Measurements from ENCODE around the gene MT1G.

Gene MT1G

GRCh38 chr16:56643080-56643778, 24.6 kb downstream of the MT1G start:
- H3K27me3 ChIP-seq (ENCODE audit: control insufficient read depth, insufficient read depth, low read length): peaks cover 100% of the 10 kb centered on the region
- H3K9me3 ChIP-seq (ENCODE audit: control insufficient read depth, insufficient read depth, low read length): no peaks in the 10 kb centered on the region
- peaks cover 10% of the 10 kb centered on the region for H3K4me1 ChIP-seq (ENCODE audit: control insufficient read depth, insufficient read depth, low read length)
- H3K36me3 ChIP-seq (ENCODE audit: control insufficient read depth, insufficient read depth, low read length): no peaks in the 10 kb centered on the region
- peak overlapping the region; percentile 54 for H3K4me3 ChIP-seq (ENCODE audit: low read depth, low read length)
- H3K9ac ChIP-seq (ENCODE audit: low read depth, low read length): no peak overlapping the region
- H3K27ac ChIP-seq (ENCODE audit: low read depth, low read length): no peak overlapping the region

- Histone ChIP-seq H3K4me1 (ENCODE audit: control insufficient read depth, insufficient read depth, low read length) (peaks cover 14% of the 10 kb centered on the region), H3K9me3 (ENCODE audit: control insufficient read depth, insufficient read depth, low read length) (no peaks in the 10 kb centered on the region), H3K36me3 (ENCODE audit: control insufficient read depth, insufficient read depth, low read length) (no peaks in the 10 kb centered on the region), H3K27ac (ENCODE audit: low read depth, low read length) (no peak overlapping the region), H3K9ac (ENCODE audit: low read depth, low read length) (no peak overlapping the region), H3K4me3 (ENCODE audit: low read depth, low read length) (no peak overlapping the region), H3K27me3 (ENCODE audit: control insufficient read depth, insufficient read depth, low read length) (peaks cover 100% of the 10 kb centered on the region)
Observed at GRCh38 chr16:56641166-56641565, 26.7 kb downstream of the MT1G start.

GRCh38 chr16:56640076-56640475, 27.8 kb downstream of the MT1G start:
- H3K4me1 ChIP-seq (ENCODE audit: control insufficient read depth, insufficient read depth, low read length): peaks cover 14% of the 10 kb centered on the region
- no peak overlapping the region for H3K27ac ChIP-seq (ENCODE audit: low read depth, low read length)
- no peaks in the 10 kb centered on the region for H3K36me3 ChIP-seq (ENCODE audit: control insufficient read depth, insufficient read depth, low read length)
- H3K27me3 ChIP-seq (ENCODE audit: control insufficient read depth, insufficient read depth, low read length): peaks cover 100% of the 10 kb centered on the region
- no peak overlapping the region for H3K4me3 ChIP-seq (ENCODE audit: low read depth, low read length)
- no peak overlapping the region for H3K9ac ChIP-seq (ENCODE audit: low read depth, low read length)
- H3K9me3 ChIP-seq (ENCODE audit: control insufficient read depth, insufficient read depth, low read length): no peaks in the 10 kb centered on the region

GRCh38 chr16:56639045-56639444, 28.8 kb downstream of the MT1G start:
- Histone ChIP-seq H3K4me3 (ENCODE audit: low read depth, low read length) (no peak overlapping the region), H3K27ac (ENCODE audit: low read depth, low read length) (no peak overlapping the region)

GRCh38 chr16:56637814-56638750, 29.8 kb downstream of the MT1G start, which contains the start of gene MT1A:
Gene MT1A (plus strand): TSS chr16:56638666. CDS start chr16:56638739, 73 bp downstream.
- Histone ChIP-seq H3K4me3 (ENCODE audit: low read depth, low read length) (peak within 1 kb of the TSS; percentile 46), H3K27me3 (ENCODE audit: control insufficient read depth, insufficient read depth, low read length) (peaks cover 100% of the 10 kb centered on the region)

More at GRCh38 chr16:56639045-56639444, 28.8 kb downstream of the MT1G start:
- Histone ChIP-seq H3K27me3 (ENCODE audit: control insufficient read depth, insufficient read depth, low read length) (peaks cover 100% of the 10 kb centered on the region), H3K9me3 (ENCODE audit: control insufficient read depth, insufficient read depth, low read length) (no peaks in the 10 kb centered on the region), H3K36me3 (ENCODE audit: control insufficient read depth, insufficient read depth, low read length) (no peaks in the 10 kb centered on the region), H3K4me1 (ENCODE audit: control insufficient read depth, insufficient read depth, low read length) (peaks cover 16% of the 10 kb centered on the region), H3K9ac (ENCODE audit: low read depth, low read length) (no peak overlapping the region)

GRCh38 chr16:56636616-56637413, 31.1 kb downstream of the MT1G start:
- no peak overlapping the region for H3K9ac ChIP-seq (ENCODE audit: low read depth, low read length)
- peaks cover 100% of the 10 kb centered on the region for H3K27me3 ChIP-seq (ENCODE audit: control insufficient read depth, insufficient read depth, low read length)

More at GRCh38 chr16:56637814-56638750, 29.8 kb downstream of the MT1G start, which contains the start of gene MT1A:
- 0 out of 2 replicates have a peak, but pooled peaks cover 10% of the 10 kb centered on the region for H3K4me1 ChIP-seq (ENCODE audit: control insufficient read depth, insufficient read depth, low read length)
- H3K9me3 ChIP-seq (ENCODE audit: control insufficient read depth, insufficient read depth, low read length): no peaks in the 10 kb centered on the region
- H3K27ac ChIP-seq (ENCODE audit: low read depth, low read length): no peak within 1 kb of the TSS
- no peaks in the 10 kb centered on the region for H3K36me3 ChIP-seq (ENCODE audit: control insufficient read depth, insufficient read depth, low read length)
- H3K9ac ChIP-seq (ENCODE audit: low read depth, low read length): no peak within 1 kb of the TSS

GRCh38 chr16:56635441-56635967, 32.4 kb downstream of the MT1G start:
- H3K9ac ChIP-seq (ENCODE audit: low read depth, low read length): no peak overlapping the region
- no peaks in the 10 kb centered on the region for H3K36me3 ChIP-seq (ENCODE audit: control insufficient read depth, insufficient read depth, low read length)
- no peaks in the 10 kb centered on the region for H3K9me3 ChIP-seq (ENCODE audit: control insufficient read depth, insufficient read depth, low read length)
- peaks cover 100% of the 10 kb centered on the region for H3K27me3 ChIP-seq (ENCODE audit: control insufficient read depth, insufficient read depth, low read length)
- H3K4me3 ChIP-seq (ENCODE audit: low read depth, low read length): peak overlapping the region; percentile 0; the same call in 1 of the 2 replicates
- H3K4me1 ChIP-seq (ENCODE audit: control insufficient read depth, insufficient read depth, low read length): 0 out of 2 replicates have a peak, but pooled peaks cover 7% of the 10 kb centered on the region
- H3K27ac ChIP-seq (ENCODE audit: low read depth, low read length): no peak overlapping the region

More at GRCh38 chr16:56636616-56637413, 31.1 kb downstream of the MT1G start:
- Histone ChIP-seq H3K27ac (ENCODE audit: low read depth, low read length) (no peak overlapping the region), H3K36me3 (ENCODE audit: control insufficient read depth, insufficient read depth, low read length) (no peaks in the 10 kb centered on the region), H3K4me1 (ENCODE audit: control insufficient read depth, insufficient read depth, low read length) (0 out of 2 replicates have a peak, but pooled peaks cover 7% of the 10 kb centered on the region), H3K4me3 (ENCODE audit: low read depth, low read length) (no peak overlapping the region), H3K9me3 (ENCODE audit: control insufficient read depth, insufficient read depth, low read length) (no peaks in the 10 kb centered on the region)

GRCh38 chr16:56634715-56635440, 33.0 kb downstream of the MT1G start:
- Histone ChIP-seq H3K4me3 (ENCODE audit: low read depth, low read length) (peak overlapping the region; percentile 0; the same call in 1 of the 2 replicates), H3K9me3 (ENCODE audit: control insufficient read depth, insufficient read depth, low read length) (no peaks in the 10 kb centered on the region), H3K27ac (ENCODE audit: low read depth, low read length) (no peak overlapping the region), H3K9ac (ENCODE audit: low read depth, low read length) (no peak overlapping the region), H3K36me3 (ENCODE audit: control insufficient read depth, insufficient read depth, low read length) (no peaks in the 10 kb centered on the region), H3K4me1 (ENCODE audit: control insufficient read depth, insufficient read depth, low read length) (0 out of 2 replicates have a peak, but pooled peaks cover 7% of the 10 kb centered on the region), H3K27me3 (ENCODE audit: control insufficient read depth, insufficient read depth, low read length) (peaks cover 100% of the 10 kb centered on the region)

- Histone ChIP-seq H3K36me3 (ENCODE audit: control insufficient read depth, insufficient read depth, low read length) (no peaks in the 10 kb centered on the region), H3K27ac (ENCODE audit: low read depth, low read length) (no peak overlapping the region), H3K9me3 (ENCODE audit: control insufficient read depth, insufficient read depth, low read length) (no peaks in the 10 kb centered on the region), H3K4me3 (ENCODE audit: low read depth, low read length) (no peak overlapping the region), H3K4me1 (ENCODE audit: control insufficient read depth, insufficient read depth, low read length) (0 out of 2 replicates have a peak, but pooled peaks cover 7% of the 10 kb centered on the region), H3K9ac (ENCODE audit: low read depth, low read length) (no peak overlapping the region), H3K27me3 (ENCODE audit: control insufficient read depth, insufficient read depth, low read length) (peaks cover 100% of the 10 kb centered on the region)
Observed at GRCh38 chr16:56633535-56633934, 34.3 kb downstream of the MT1G start.

Data from HUES48 (cell line).